Activated CD8-positive, alpha-beta memory T cell treated with anti-CD3 and anti-CD28 coated beads for 4 hours (primary cell): ENCODE results near the gene ITPK1.
"Not testable (repeated sequence)": the region's sequence is repeated elsewhere in the genome, so short reads cannot be mapped to it uniquely, and the experiment has no call there.

Experiments used
- DNase-seq, 2 donors: peaks; one replicate each; pipeline ENCODE4 v3.0.0-alpha.2; 2020; ENCODE audit warnings: low read depth in 2 of 2

The ITPK1 gene

DNA sequence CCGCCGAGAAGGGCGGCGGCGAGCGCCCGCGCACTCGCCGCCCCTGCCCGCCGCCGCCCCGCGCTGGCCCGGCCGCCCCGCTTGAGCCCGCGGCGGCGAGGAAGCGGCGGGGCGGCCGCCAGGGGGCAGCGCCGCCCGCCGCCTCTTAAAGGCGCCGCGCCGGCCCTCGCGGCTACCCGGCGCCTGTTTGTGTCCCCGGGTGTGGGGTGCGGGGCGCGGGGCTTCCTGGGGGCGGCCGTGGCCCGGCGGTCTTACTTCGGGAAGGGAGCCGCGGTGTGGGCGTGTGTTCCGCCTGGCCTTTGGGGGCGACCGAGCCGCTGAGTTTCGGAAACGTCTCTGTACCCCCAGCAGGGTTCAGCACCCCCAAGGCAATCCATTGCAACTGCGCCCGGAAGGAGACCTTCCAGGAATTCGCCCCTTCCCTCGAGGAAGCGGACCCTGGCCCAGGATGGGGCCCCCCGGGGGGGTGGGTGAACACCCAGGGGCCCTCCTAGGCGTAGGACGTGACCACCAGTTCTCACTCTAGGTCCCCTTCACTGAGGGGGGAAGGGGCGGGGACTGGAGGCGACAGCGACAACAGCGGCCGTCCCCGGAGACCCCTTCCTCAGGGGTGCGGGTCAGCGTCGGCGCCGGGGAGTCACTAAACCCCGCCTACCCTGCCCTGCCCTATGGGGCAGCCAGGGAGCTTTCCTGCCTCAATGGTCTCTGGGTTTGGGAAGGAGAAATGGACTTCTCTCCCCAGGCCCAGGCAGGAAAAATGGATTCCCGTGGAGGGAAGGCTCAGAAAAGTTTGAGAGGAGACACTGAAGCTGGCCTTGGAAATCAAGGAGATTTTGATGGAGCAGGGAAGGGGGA, at the start of gene ITPK1:
TSS of gene ITPK1 (minus strand) at position 105 of the 855 bp plus-strand sequence. CDS start 762 bp downstream, outside the sequence.
- DNase-seq: peak in 1 of 2 donors; percentile 22

DNA sequence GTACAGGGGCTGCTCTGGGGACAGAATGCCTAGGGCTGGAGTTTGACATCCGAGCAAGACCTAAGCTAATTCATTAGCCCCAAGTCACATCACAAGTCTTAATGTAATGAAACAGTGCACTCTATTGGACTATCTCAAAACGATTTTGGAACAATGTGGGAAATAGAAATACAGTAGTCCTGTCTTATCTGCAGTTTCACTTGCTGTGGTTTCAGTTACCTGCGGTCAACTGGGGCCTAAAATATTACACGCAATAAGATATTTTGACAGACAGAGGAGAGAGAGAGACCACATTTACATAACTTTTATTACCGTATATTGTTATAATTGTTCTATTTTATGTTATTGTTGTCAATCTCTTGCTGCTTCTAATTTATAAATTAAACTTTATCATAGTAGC, 47.8 kb upstream of the ITPK1 start:
- no peak for DNase-seq

DNA sequence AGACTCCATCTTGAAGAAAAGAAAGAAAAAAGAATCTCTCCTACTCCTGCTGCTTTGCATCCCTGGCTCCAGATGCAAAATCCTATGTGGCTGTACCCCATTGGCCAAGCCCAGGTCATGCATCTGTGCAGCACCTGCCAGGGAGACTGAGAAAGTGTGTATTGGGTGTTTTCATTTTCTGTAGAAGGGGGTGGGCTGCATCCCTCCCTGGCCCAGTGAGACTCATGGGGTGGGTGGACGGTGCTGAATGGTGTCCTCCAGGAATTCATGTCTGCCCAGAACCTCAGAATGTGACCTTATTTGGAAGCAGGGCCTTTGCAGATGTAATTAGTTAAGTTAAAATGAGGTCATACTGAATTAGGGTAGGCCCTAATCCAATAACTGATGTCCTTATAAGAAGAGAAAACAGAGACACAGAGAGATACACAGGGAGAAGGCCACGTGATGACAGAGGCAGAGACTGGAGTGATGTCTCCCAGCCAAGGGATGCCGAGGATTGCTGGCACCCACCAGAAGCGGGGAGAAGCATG, 45.8 kb upstream of the ITPK1 start:
- DNase-seq: no peak

DNA sequence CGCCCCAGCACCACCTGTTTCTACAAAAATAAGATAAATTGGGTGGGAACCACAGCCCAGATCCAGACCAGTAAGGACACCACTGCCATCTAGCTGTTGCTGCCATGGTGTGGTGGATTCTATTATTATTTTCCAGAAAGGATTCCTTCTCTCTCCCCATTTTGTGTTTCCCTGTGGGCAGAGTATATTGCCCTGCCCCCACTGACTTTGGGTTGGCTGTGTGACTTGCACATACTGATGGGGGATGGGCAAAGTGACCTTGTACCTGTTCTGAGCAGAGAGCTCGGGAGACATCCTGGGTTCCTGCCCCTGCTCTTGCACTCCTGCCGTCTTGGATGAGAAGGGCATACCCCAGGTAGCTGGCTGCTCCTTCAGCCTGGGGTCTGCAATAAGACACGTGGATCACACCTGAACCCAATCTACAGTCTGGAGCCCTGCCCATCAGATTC, 44.7 kb upstream of the ITPK1 start:
- DNase-seq: no peak

DNA sequence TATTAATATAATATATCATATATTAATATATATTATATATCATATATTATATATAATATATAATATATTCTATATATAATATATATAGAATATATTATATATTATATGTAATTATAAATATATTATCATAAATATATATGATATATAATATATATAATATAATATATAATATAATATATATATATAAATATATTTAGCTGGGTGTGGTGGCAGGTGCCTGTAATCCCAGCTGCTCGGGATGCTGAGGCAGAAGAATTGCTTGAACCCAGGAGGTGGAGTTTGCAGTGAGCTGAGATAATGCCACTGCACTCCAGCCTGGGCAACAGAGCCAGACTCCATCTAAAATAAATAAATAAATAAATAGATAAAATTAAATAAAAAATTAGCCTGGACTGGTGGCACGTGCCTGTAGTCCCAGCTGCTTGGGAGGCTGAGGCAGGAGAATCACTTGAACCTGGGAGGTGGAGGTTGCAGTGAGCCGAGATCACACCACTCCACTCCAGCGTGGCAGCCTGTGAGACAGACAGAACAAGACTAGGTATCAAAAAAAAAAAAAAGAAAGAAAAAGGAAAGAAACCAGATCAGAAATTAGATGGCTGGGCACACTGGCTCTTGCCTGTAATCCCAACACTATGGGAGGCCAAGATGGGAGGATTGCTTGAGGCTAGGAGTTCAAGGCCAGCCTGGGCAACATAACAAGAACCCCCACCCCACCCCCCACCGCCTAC, 44.1 kb upstream of the ITPK1 start:
- DNase-seq: not testable (repeated sequence)

DNA sequence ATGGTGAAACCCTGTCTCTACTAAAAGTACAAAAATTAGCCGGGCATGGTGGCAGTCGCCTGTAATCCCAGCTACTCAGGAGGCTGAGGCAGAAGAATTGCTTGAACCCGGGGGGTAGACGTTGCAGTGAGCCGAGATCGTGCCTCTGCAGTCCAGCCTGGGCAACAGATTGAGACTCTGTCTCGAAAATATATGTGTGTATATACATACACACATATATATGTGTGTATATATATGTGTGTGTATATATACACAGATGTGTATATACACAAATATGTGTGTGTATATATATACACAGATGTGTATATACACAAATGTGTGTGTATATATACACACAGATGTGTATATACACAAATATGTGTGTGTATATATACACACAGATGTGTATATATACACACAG, 42.6 kb upstream of the ITPK1 start:
- not testable (repeated sequence) for DNase-seq

DNA sequence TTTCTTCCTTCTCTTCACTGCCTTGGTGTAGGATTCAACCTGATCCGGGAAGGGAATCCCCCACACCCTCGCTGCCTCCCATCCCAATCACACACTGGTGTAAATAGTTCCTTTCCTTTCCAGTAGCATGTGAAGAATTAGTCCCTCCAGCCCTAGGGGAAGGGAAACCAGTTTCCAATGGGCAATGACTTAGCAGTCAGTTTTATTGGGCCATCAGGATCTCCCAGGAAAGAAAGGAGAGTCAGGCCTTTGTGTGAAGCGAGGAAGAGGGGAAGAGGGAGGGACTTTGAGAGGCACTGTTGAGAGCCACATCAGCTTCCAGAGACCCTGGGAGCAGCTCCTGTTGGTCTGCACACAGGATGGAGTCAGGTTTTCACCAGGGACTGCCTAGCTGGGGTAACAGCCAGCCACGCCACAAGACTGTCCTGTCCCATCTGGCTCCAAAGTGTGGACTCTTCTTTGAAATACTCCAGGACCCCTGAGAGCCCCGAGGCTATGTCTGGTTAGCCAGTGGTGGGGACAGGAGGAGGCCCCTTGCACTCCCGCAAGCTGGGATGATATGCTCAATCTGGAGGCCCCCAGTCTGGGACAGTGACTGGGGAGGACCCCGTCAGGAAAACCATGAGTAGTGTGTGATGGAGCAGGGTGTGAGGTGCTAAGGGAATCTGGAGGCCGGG, 41.1 kb upstream of the ITPK1 start:
- no peak for DNase-seq

DNA sequence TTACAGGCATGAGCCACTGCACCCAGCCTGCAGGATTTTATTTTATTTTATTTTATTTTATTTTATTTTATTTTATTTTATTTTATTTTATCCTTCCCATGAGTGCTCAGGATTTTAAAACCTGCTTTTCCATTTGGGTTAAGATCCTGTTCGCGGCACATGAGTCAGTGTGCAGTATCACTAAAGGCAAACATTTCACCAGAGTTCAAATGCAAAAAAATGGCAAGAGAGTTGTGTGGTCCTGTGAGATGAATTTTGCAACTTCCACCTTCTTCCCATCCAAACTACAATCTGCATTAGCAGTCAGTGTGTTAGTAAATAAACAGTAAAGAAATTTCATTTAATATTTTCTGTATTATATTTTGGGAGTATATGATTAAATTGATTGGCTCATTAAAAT, 39.9 kb upstream of the ITPK1 start:
- no peak for DNase-seq

DNA sequence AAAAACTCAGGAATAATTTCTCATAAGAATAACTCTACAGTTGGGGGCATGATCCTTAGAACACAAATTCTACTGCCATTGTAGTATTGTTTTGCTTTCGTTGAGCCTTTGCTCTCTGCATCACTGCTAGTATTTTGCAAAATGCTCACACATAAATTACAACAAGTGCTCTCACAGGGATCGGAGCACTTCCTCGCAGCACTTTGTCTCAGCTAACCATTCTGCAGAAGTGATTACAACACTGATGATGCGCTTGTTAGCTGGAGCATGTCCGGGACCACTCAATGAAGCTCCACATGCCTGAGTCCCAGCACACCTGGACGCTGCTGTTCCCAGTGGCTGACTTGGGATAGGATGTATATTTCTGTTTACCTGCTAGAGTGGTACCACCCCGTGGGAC, 37.4 kb upstream of the ITPK1 start:
- DNase-seq: no peak

DNA sequence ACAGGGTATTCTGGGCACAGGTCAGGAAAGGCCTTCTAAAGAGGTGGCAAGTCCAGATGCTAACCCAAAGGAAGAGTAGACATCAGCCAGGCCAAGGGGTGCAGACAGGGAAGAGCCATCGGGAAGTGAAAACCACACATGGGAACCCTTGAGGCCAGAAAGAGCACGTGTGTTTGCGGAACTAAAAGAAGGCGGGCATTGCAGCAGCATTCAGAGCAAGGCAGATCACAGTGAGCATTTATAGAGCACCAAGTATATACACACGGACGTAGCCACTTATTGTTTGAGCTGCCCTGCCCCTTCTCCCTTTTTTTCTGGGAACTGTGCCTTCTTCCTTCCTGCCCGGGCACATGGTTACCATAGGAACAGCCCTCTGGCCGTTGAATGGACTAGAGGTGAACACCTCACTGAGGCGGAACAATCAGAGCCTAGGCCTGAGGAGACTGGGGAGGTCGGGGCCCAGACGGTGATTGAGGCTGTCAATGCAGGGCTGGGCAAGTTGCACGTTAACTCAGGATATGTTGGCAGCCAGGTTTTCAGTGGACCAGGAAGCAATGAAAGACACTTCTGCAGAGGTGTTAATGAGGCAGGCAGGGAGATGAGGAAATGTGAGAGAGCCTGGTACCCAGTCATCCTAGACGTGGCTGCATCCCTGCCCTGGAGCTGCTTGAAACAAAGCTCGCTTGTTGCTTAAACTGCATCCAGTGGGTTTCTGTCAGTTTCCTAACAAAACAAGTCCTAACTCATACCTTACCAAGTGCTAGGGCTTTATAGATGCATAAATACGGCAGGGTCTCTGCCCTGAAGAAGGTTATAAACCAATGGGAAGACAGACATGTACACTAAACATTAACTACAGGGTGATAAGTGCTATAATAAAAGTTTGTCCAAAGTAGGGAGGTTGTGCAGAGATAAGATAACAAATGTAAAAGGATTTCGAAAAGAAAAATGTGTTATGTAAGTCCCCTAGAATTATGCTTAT, 34.8 kb upstream of the ITPK1 start:
- DNase-seq: no peak

DNA sequence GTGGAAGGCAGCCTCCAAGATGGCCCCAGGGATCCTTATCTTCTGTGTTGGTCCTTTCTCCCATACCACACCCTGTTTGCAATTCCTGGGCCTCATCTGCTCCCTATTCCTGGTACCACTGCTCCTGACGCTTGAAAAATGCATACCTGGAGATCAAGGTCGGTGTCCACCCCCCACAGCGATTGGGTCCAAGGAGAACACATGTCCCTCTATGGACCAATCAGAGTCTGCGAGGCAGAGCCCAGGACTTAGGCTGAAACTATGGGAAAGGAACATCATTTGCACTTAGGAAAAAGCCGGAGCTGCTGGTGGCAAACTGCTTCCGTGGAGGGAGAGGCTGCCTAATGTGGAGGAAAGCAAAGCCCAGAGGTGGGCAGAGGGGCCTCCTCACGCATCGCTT, 33.3 kb upstream of the ITPK1 start:
- DNase-seq: no peak

DNA sequence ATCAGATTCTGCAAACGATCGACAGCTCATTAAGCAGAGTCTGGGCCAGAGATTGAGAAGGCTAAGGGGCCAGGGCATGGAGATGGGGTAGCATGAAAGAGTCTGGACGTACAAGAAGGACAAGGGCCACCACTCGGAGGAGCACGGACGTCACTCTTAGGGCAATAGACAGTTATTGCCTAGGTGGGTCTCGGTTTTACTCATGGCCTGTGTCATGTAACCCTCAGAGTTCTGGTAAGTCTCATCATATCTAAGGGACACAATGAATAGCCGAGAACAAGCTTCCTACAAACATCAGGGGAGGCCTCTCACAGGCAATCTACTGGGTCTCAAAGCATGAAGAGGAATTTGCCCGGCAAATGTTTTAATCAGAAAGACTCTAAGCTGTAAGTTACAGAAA, 30.4 kb upstream of the ITPK1 start:
- DNase-seq: no peak

DNA sequence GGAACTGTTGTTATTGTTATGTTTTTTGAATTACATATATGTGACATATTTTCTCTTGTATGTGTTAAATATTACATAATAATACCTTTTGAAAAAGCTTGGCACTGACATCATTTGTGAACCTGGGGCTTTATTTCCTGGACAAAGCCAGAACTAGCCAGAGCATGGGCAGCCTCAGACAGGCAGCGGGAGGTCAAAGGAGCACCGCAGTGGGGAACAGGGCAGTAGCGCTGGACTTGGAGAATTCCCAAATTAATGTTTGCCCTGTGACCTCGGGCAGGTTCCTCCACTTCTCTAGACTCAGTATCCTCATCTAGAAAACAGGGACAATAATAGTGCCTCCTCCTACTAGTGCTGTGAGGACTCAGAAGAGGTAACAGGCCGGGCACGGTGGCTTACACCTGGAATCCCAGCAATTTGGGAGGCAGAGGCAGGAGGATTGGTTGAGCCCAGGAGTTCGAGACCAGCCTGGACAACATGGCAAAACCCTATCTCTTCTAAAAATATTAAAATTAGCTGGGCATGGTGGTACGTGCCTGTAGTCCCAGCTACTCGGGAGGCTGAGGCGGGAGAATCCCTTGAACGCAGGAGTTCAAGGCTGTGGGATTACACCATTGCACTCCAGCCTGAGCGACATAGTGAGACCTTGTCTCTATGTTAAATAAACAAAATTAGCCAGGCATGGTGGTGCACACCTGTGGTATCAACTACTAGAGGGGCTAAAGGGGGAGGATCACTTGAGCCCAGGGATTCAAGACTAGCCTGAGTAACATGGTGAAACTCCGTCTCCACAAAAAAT, 27.3 kb upstream of the ITPK1 start:
- DNase-seq: no peak

DNA sequence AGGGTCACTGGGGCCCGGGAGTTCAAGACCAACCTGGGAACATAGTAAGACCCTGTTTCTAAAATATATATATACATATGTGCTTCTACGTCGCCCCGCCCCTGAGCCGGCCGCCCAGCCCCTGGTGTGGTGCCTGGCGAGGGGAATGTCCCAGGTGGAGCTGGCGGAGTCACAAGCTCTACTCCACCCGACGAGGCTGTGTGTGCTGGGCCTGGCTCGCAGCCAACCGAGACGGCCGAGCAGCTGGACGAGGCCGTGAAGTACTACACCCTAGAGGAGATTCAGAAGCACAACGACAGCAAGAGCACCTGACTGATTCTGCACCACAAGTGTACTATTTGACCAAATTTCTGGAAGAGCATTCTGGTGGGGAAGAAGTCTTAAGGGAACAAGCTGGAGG, 22.1 kb upstream of the ITPK1 start:
- no peak for DNase-seq

DNA sequence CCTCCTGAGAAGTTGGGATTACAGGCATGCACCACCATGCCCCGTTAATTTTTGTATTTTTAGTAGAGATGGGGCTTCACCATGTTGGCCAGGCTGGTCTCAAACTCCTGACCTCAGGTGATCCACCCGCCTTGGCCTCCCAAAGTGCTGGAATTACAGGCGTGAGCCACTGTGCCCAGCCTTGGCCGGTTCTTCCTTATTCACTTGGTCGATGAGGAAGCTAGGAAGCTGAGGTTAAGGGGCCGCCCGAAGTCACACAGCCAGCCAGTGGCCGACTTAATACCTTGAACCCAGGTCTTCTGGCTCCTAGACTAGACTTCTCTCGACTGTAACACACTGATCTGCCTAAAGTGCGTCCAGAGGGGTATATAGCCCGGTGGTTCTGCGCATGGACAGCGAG, 20.8 kb upstream of the ITPK1 start:
- DNase-seq: not testable (repeated sequence)

DNA sequence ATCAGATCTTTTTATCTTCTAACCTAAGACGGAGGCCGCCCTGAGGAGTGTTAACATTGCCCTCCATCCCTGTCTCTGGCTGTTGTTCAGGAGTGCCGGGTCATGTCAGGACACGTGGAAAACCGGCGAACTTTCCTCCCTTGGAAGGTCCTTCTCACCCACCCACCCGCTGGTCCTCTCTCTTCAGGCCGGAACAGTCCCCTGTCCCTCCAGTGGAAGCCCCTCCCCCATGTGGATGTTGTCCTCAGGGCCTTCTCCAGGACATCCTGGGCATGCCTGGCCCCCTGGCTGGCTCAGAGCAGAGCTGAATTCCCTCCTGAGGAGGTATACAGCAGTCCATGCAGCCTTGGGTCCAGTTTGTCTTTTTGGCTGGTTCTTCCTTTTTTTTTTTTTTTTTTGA, 20.3 kb upstream of the ITPK1 start:
- no peak for DNase-seq

DNA sequence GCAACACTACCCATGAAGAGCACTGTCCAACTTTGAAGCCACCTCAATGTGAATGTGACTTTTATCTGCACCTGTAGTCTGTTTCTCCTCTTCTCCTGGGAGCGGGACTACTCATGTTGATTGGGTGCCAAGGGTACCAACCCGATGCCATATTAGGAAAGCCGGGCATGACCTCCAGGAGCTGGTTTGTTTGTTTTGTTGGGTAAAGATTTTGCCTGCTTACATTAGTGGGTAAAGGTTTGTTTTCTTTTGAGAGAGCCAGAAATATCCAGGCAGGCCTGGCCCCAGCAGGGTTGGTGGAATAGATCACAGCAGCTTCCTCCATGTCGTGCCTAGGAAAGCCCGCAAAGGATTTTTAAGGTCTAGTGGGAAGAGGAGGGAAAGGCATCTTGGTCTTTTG, 19.7 kb upstream of the ITPK1 start:
- no peak for DNase-seq

DNA sequence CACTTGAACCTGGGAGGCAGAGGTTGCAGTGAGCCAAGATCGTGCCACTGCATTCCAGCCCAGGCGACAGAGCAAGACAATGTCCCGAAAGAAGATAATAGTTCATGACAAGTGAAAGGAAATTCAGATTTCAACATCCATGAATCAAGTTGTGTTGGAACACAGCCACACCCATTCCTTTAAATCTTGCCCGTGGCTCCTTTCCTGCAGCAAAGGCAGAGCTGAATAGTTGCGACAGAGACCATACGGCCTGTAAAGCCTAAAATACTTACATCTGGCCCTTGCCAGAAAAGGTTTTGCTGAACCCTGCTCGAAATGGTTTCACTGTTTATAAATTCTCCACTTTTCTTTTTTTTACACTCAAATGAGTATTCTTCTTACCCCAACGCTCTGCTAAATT, 17.7 kb upstream of the ITPK1 start:
- DNase-seq: no peak

DNA sequence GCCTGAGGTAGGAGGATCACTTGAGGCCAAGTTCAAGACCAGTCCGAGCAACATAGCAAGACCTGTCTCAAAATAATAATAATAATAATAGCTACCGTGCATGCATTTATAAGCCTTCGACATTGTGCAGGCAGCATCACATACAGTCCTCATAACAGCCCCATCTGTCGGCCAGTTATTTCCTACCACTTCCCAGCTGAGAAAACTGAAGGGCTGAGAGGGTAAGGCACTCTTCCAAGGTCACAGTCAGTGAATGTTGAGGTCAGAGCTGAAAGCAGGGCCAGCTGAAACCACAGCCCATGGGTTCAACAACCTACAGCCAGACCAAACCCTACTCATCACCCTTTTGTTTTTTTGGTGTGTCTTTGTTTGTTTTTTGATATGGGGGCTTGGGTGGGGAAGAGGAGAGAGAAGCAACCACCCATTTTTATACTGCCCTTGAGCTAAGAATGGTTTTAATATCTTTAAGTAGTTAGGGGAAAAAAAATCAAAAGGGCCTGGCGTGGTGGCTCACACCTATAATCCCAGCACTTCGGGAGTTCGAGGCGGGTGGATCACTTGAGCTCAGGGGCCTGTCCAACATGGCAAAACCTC, 16.8 kb upstream of the ITPK1 start:
- no peak for DNase-seq
